AG10803 (cell line): ENCODE results near the gene MYMK.

ENCODE experiments used
- DNase-seq: peaks from one replicate; pipeline ENCODE4 v3.0.0; 2010; ENCODE audit warnings: low read depth
- H3K4me3 ChIP-seq: 2 replicates; pipeline ENCODE4 v1.5.1; 2011; ENCODE audit warnings: mild to moderate bottlenecking, low read length, control low read depth
- CTCF ChIP-seq: conservative IDR thresholded peaks from 2 replicates; pipeline ENCODE4 v1.5.1; 2011; ENCODE audit warnings: mild to moderate bottlenecking, low read length, control low read depth, inconsistent platforms

MYMK gene

GRCh38 chr9:133547116-133547515 lies 22.4 kb upstream of the MYMK start:
- TF ChIP-seq CTCF: no peak
- no peak overlapping the region for H3K4me3 ChIP-seq
- DNase-seq: no peak

GRCh38 chr9:133546287-133546680 lies 21.5 kb upstream of the MYMK start:
- TF ChIP-seq CTCF: no peak
- H3K4me3 ChIP-seq: no peak overlapping the region
- DNase-seq: no peak

GRCh38 chr9:133545494-133546286 lies 20.9 kb upstream of the MYMK start:
- no peak for TF ChIP-seq CTCF
- no peak overlapping the region for H3K4me3 ChIP-seq
- no peak for DNase-seq

GRCh38 chr9:133543772-133544467 lies 19.2 kb upstream of the MYMK start:
- DNase-seq: no peak
- no peak overlapping the region for H3K4me3 ChIP-seq
- no peak for TF ChIP-seq CTCF

- no peak overlapping the region for H3K4me3 ChIP-seq
- TF ChIP-seq CTCF: no peak
- DNase-seq: no peak
Observed at GRCh38 chr9:133542002-133542401, 17.2 kb upstream of the MYMK start.

- DNase-seq: no peak
- H3K4me3 ChIP-seq: no peak overlapping the region
- TF ChIP-seq CTCF: no peak
Observed at GRCh38 chr9:133540698-133541025, 15.9 kb upstream of the MYMK start.
